Hematopoietic multipotent progenitor cell treated with erythropoietin and hydrocortisone succinate and interleukin-3 and kit ligand, for 4 days (in vitro differentiated cells): ENCODE measurements around the gene ZCCHC2.
A peak's percentile ranks its signal among the peaks of the same experiment; 100 is the strongest.

Experiments used
- DNase-seq: peaks from one replicate; pipeline ENCODE4 v3.0.0-alpha.2; 2015

Gene ZCCHC2

DNA sequence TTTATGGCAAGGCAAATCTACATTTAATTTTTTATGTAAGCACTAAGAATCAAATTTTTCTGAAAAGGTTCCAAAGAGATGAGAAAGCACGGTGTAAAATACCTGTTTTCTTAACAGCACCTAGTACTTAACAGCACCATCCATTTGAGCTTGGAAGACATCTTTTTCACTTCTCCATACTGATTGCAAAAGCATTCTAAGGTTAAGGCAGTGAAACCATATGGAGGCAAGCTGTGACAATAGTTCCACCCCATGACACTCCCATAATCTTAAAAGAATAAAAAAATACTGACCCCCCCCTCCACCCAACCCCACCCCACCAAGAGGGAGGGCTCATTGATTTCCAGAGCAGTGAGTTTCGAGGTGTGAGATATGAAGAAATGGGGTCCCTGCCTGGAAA lies 60.6 kb downstream of the ZCCHC2 start:
- no peak for DNase-seq

- peak; percentile 96 for DNase-seq
These were observed 61.7 kb downstream of the ZCCHC2 start for GRCh38 chr18:62584241-62585120.

DNA sequence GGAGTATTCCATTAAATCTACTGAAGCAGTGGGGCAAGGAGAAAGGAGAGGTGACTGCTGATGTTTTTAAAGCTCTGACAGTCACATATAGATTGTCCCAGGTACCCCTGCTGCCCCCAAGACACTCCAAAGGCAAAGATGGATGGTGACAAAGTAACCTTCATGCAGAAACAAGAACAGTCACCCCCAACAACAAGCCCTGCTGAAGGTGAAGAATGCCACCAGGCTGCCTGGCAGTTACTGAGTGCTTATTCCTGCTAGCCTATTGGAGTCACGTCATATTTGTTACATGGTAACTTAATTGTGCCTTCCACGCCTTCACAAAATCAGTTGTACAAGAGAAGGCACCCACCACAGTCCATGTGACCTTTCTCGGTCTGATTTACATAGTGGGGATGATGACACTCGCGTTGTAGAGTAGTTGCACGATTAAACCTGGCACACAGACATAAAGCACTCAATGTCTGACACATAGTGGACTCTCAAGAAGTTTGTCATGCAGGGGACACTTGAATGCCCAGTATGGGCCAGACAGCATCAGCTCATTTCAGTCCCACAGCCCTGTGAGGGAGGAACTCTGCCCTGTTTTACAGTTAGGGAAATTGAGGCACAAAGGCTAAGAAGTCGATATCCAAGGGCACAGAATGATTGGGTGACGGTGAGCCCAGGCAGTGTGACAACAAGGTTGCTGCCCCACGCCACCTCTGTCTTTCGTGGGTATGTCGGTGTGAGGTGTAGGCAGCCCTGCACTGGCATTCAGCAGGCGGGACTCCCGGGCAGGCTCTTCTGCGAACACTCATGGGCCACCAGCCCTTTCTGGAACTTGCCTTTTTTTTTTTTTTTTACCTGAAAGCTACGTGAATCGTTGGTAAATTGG lies 62.7 kb downstream of the ZCCHC2 start:
- DNase-seq = no peak

DNA sequence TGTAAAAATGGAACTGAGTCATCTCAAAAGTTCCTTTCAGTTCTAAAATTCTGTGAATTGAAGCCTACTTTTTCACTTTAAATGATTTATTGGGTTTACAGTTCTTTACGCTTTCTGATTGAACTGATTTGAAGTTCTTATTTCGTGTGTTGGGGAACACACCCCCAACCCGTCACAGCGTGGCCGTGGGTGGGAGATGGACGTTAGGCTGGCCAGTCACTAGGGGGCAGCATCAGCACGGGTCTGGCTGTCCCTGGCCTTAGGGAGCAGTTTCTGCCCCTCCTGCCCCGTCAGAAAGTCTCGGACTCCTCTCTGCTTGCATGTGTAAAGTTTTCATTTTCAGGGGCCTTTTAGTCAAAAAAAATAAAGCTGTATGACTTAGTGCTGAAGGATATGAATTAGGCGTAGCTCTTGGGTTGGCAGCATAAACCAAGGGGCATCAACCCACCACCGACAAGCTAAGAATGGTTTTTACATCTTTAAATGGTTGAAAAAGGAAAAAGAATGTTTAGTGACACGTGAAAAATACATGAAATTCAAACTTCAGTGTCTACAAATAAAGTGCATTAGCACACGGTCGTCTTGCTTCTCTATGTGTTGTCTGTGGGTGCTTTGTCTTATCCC lies 63.4 kb downstream of the ZCCHC2 start:
- DNase-seq = peak; percentile 86

DNA sequence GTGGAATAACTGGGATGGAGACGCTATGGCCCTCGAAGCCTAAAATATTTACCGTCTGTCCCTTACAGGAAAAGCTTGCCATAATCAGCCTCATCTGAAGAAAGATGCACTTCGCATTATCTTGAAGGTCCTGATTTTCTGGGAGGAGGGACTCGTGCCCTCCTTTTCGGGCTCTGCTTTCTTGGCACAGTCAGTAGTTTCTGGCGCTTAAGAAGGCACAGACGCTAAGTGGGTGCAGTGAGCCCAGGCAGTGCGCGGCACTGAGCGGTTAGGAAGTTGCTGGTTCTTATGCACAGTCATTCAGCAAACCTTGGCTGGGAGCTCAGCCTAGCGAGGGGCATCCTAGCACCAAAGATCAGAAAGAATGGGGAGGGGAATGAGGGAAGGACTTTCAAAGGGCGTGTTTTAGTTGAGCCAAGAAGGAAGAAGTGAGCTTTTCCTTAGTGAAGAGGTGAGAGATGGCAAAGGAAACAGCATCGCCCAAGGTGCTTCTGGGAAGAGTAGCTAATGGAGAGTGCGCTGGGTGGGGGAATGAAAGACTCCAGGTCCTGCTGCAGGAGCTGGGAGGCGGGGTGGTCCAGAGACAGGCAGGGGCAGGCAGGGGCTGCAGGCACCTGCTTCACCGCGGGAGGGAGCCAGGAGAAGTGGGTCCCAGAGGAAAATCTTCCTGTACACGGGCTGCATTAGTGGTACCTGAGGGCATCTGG lies 64.1 kb downstream of the ZCCHC2 start:
- DNase-seq = no peak

DNA sequence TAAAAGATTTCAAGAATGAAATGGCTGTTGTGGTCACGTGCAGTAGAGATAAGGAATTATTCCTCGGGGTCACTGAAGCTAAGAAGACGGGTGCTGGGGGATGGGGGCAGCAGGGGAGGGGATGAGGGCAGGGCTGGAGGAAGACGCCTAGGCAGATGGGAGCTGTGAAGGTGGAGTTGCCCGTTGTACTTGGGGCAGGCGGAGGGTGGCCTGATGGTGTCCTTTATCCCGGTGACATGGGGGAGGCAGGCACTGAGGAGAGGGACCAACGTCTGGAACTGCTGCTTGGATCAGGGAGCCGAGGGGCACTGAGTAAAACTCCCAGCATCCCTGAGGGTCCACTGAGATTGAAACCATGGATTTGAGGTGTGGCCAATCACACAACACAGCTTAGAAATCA lies 64.9 kb downstream of the ZCCHC2 start:
- no peak for DNase-seq

GRCh38 chr18:62588217-62588616 lies 65.4 kb downstream of the ZCCHC2 start:
- no peak for DNase-seq

- DNase-seq = no peak
These were observed 68.2 kb downstream of the ZCCHC2 start for GRCh38 chr18:62590799-62591590.

- DNase-seq = peak; percentile 33
These were observed 73.5 kb downstream of the ZCCHC2 start for GRCh38 chr18:62596145-62597005.

DNA sequence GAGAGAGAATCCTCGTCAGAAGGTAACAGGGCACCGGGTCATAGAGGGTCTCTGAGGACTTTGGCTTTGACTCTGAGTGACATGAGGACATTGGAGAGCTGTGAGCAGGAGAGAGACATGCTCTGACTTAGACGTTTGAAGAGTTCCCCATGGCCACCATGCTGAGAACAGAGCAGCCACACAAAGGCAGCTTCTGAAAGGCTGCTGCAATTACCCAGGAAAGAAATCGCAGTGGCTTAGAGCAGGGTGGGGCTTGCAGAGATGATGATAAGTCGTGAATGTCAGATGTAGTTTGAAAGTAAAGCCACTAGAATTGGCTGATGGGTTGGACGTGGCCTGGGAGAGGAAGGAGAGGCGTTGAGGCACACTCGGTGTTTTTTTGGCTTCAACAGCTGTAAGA lies 79.0 kb downstream of the ZCCHC2 start:
- DNase-seq = no peak

- DNase-seq = no peak
These were observed 79.9 kb downstream of the ZCCHC2 start for GRCh38 chr18:62602706-62603105.

GRCh38 chr18:62603211-62603610 lies 80.4 kb downstream of the ZCCHC2 start:
- DNase-seq = no peak

DNA sequence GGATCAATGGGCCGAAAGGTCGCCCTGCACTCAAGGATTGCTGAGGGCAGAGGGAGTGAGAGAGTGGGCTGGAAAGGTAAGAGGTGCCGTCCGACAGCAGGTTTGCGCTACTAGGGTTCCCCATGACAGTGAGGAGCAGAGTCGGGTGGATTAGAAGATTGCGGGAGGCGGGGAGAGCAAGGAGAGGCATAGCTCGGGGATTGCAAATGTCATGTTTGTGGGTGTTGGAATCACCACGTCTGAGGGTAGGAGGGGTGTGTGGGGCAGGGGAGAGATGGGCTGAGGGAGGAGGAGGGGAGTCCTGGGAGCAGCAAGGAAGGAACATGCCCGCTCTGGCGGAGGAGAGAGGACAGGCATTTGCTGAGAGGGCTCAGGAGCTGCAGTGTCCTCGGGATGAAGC lies 81.2 kb downstream of the ZCCHC2 start:
- no peak for DNase-seq

GRCh38 chr18:62605685-62606084 lies 82.9 kb downstream of the ZCCHC2 start:
- no peak for DNase-seq

GRCh38 chr18:62606106-62606505 lies 83.3 kb downstream of the ZCCHC2 start:
- no peak for DNase-seq

- DNase-seq = no peak
These were observed 84.5 kb downstream of the ZCCHC2 start for GRCh38 chr18:62607302-62607701.

DNA sequence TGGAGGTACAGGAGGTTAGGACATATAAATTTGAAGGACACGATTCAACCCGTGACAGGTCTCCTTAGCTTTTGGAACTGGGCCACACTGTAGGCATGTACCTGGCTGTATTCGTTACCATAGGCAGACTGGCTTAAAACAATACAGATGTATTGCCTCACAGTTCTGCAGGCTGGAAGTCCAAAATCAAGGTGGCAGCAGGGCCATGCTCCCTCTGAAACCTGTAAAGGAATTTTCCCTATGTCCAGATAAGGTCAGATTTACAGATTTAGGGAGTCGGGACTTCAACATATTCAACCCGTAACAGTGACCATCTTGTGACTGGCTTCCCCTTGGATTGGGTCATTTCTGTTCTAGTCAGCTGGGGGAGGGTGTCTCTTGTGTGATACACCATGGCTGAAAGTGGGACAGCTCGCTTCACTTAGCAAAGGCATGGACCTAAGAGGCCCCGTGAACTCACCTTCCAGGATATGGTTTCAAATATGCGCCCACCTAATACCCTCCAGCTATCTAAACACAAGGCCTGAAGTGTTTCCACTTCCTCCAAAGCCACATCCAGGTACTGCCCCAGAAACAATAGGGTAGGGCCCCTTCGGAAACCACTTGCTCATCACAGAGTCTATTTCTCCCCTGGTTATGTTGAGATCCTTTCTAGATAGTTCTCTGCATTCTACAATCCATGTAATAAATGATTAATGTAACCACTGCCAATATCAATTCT lies 85.0 kb downstream of the ZCCHC2 start:
- DNase-seq = no peak

DNA sequence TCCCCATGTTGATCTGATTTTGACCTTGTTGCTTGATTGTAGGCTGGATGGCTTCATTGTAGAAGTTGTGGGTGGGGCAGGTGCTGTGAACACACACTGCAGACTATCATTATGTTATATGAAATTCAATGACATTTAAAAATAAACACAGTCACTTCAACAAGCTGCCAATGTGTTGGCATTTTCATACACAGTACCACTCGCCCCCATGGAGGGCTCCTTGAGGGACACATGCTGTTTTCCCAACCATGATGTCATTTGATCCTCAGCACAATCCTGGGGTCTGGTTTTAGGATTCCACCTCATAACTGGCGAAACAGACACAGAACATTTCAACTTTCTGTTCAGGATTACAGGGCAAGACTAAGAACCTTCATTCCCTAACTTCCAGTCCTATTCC lies 86.9 kb downstream of the ZCCHC2 start:
- no peak for DNase-seq

DNA sequence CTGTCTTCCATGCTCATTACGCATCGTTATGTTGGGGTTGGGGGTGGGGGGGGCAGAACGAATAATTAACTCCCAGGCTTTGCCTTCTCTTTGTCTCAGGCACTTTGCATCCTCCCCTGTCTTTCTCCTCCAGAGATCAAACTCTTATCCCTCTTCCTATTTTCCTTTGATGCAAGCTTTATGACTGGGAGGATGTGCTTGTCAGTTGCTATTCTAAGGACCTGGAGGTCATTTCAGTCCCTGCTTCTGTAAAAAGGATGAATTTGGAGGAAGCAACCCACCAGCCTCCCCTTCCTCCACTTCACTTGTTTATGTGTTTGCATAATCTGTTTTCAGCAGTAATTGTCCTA lies 87.5 kb downstream of the ZCCHC2 start:
- no peak for DNase-seq

GRCh38 chr18:62610701-62611411 lies 88.0 kb downstream of the ZCCHC2 start:
- DNase-seq = no peak
